ENCODE results near the gene ATP6V1B1. TPM values are rescaled to one million over a fixed set of nuclear protein-coding genes. Genes with fewer than 3 reads are reported as not detected.
"Not testable (repeated sequence)": the region's sequence is repeated elsewhere in the genome, so short reads cannot be mapped to it uniquely, and the experiment has no call there.

ATP6V1B1 gene
- total RNA-seq, 4 donors from 2014 or later, result 22.7 to 66.9 (median 39.5) TPM

DNA sequence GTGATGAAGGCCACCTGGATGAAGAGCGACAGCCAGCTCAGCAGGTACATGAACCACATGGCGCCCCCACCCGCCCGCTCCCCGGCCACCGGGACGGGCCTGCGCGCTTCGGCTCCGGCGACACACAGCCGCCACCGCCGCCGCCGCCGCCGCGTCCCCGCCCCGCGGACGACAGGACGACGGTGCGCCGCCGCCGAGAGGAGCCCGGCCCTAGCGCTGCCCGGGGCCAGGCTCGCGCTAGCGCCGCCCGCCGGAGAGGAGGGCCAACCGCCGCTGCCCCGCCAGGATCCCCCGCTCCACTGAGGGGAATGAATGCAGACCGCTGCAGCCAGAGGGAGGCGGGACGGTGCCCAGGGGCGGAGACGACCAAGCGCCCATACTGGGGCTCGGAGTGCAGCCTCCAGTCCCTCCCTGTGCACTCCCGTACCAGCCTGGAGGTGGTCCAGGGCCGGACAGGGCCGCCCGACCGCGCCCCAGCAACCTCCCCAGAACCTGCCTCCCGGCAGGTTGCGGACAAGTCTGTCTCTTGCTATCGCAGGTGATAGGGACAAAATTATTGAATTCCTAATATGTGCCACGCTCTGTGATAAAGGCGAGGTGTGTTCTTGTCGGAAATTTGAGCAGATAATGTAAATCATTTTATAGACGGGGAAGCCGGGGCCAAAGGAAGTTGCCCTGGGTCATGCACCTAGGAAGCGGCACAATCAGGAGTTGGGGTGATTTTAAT lies 59.2 kb downstream of the ATP6V1B1 start, which contains the start of gene TEX261:
Gene TEX261 (minus strand): TSS at position 175 of the 727 bp plus-strand sequence. CDS start 116 bp downstream, at position 59.
- H3K4me1 ChIP-seq, result peaks cover 33% of the 10 kb centered on the region
- no peaks in the 10 kb centered on the region for H3K9me3 ChIP-seq
- no peaks in the 10 kb centered on the region for H3K27me3 ChIP-seq
- 0% methylated on average over 10 of the region's 65 CpGs for WGBS
- DNase-seq (ENCODE audit: low spot score in 2 of 2), result peak; percentile 93 to 94
- H3K4me3 ChIP-seq, result peak within 1 kb of the TSS; percentile 92
- peak within 1 kb of the TSS; percentile 81 for H3K27ac ChIP-seq
- TF ChIP-seq POLR2AphosphoS5 (IDR thresholded peaks at IDR 0.05) (no peak), POLR2A (IDR thresholded peaks at IDR 0.05) (peak in 1 of 2 donors; percentile 53), EP300 (IDR thresholded peaks at IDR 0.05) (no peak)
- TF ChIP-seq, protein P1, sequence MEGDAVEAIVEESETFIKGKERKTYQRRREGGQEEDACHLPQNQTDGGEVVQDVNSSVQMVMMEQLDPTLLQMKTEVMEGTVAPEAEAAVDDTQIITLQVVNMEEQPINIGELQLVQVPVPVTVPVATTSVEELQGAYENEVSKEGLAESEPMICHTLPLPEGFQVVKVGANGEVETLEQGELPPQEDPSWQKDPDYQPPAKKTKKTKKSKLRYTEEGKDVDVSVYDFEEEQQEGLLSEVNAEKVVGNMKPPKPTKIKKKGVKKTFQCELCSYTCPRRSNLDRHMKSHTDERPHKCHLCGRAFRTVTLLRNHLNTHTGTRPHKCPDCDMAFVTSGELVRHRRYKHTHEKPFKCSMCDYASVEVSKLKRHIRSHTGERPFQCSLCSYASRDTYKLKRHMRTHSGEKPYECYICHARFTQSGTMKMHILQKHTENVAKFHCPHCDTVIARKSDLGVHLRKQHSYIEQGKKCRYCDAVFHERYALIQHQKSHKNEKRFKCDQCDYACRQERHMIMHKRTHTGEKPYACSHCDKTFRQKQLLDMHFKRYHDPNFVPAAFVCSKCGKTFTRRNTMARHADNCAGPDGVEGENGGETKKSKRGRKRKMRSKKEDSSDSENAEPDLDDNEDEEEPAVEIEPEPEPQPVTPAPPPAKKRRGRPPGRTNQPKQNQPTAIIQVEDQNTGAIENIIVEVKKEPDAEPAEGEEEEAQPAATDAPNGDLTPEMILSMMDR (IDR thresholded peaks at IDR 0.05), result peak; percentile 22 to 82
- H3K36me3 ChIP-seq, result peaks cover 21% of the 10 kb centered on the region

DNA sequence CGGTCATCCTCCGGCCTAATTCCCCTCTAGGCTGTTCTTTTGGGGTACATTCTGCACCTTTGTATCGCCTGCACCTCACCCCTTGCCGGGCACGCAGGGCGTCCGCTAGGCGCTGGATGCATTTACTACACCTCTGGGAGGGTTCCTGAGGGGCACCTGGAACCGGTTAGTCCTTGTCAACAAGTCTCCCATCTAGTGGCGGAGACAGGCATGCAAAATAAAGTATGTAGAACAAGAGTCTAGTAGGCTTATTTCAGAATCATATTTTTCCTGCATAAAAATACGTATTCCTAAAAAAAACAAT lies 59.7 kb downstream of the ATP6V1B1 start:
- H3K4me3 ChIP-seq, result peak overlapping the region; percentile 92
- WGBS, result under 1% methylated on average over 11 of the region's 11 CpGs
- no peak for TF ChIP-seq POLR2AphosphoS5 (IDR thresholded peaks at IDR 0.05)
- TF ChIP-seq, protein P1 (IDR thresholded peaks at IDR 0.05), result no peak
- no peak for TF ChIP-seq EP300 (IDR thresholded peaks at IDR 0.05)
- TF ChIP-seq POLR2A (IDR thresholded peaks at IDR 0.05), result no peak
- no peaks in the 10 kb centered on the region for H3K9me3 ChIP-seq
- H3K4me1 ChIP-seq, result peaks cover 33% of the 10 kb centered on the region
- DNase-seq (ENCODE audit: low spot score in 2 of 2), result peak in 1 of 2 donors; percentile 63
- no peak overlapping the region for H3K27ac ChIP-seq
- H3K27me3 ChIP-seq, result no peaks in the 10 kb centered on the region
- H3K36me3 ChIP-seq, result peaks cover 16% of the 10 kb centered on the region

DNA sequence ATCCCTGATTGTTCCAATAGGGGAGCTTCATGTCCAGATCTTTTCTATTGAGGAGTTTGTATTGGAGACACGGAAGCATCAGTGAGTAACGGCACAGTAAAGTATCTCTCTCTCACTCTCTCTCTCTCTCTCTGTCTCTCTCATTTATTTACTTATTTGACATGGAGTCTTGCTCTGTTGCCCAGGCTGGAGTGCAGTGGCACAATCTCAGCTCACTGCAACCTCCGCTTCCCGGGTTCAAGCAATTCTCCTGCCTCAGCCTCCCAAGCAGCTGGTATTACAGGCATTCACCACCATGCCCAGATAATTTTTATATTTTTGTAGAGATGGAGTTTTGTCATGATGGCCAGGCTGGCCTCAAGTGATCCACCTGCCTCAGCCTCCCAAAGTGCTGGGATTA lies 63.2 kb downstream of the ATP6V1B1 start:
- H3K36me3 ChIP-seq; H3K9me3 ChIP-seq; DNase-seq (ENCODE audit: low spot score in 2 of 2); H3K27me3 ChIP-seq; H3K27ac ChIP-seq; H3K4me3 ChIP-seq: not testable (repeated sequence)
- 85% methylated on average over 4 of the region's 4 CpGs for WGBS
- H3K4me1 ChIP-seq, result peaks cover 15% of the 10 kb centered on the region

DNA sequence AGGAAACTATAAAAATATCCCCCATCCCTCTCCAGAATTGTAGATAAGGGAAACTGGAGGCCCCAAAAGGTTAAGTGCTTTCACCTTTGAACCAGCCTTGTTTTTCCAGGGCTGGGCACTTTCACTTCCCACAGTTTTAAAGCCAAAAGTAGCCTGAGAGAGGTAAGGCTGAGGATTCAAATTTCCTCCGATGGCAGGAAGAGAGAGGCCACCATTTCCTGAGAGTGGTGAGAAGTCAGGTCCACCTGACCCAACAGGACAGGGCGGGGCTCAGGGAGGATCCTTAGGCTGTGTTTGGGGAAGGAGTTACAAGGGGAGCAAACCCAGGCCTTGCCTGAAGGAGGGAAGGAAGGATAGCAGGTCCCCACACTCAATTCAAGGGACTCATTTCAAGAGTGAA lies 63.7 kb downstream of the ATP6V1B1 start:
- TF ChIP-seq EP300 (IDR thresholded peaks at IDR 0.05) (no peak), POLR2AphosphoS5 (IDR thresholded peaks at IDR 0.05) (no peak), POLR2A (IDR thresholded peaks at IDR 0.05) (no peak)
- TF ChIP-seq, protein P1 (IDR thresholded peaks at IDR 0.05), result no peak
- DNase-seq (ENCODE audit: low spot score in 2 of 2), result peak in 1 of 2 donors; percentile 38
- Histone ChIP-seq H3K9me3 (no peaks in the 10 kb centered on the region), H3K4me3 (no peak overlapping the region), H3K27me3 (no peaks in the 10 kb centered on the region), H3K4me1 (peaks cover 12% of the 10 kb centered on the region), H3K27ac (no peak overlapping the region), H3K36me3 (no peaks in the 10 kb centered on the region)
- WGBS, result 76% methylated on average over 2 of the region's 2 CpGs

DNA sequence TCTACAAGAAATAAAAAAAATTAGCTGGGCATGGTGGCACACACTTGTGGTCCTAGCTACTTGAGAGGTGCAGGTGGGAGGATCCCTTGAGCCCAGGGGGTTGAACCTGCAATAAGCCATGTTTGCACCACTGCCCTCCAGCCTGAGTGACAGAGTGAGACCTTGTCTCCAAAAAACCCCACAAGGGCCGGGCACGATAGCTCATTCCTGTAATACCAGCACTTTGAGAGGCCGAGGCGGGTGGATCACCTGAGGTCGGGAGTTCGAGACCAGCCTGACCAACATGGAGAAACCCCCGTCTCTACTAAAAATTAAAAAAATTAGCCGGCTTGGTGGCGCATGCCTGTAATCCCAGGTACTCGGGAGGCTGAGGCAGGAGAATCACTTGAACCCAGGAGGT lies 64.2 kb downstream of the ATP6V1B1 start:
- 95% methylated on average over 10 of the region's 10 CpGs for WGBS
- H3K36me3 ChIP-seq, H3K27ac ChIP-seq: not testable (repeated sequence)

DNA sequence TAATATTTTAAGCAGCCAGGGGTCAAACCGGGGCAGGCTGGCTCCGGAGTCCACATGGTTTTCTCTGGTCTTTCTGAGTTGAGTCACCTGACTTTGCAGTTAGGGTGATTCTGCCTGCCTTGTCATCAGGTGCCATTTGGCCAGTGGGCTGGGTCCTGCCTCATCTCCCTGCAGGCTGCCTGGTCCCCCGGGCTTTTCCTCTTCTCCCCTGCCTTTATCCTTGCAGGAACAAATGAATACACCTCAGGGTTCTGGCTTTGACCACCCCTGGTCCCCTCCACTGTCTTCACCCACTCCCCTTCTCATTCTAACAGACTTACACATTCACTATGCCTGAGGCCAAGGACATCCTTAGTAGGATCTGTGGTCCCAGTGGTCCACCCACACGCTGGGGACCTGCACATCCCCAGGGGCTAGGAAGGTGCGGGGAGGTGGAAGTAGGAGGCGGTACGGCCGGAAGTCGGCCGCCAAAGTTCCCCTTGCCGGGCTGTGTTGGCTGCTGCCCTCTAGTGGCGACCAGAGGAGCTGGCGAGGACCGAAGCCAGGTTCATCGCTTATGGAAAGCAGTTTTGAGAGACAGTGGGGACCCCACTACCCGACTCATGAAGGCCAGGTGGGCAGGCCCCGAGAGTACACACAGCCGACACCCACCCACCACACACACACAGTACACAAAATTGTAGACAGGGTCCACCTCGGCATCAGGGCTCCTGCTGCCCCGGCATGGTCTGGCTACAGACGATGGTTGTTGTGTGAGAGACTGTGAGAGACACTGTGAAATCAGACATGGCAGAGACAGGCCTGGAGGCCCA lies 65.3 kb downstream of the ATP6V1B1 start:
- 26% methylated on average over 21 of the region's 21 CpGs for WGBS

More for the DNA sequence above, 64.2 kb downstream of the ATP6V1B1 start:
- DNase-seq (ENCODE audit: low spot score in 2 of 2), result peak in 1 of 2 donors; percentile 28
- not testable (repeated sequence) for H3K9me3 ChIP-seq, H3K27me3 ChIP-seq, H3K4me3 ChIP-seq
- H3K4me1 ChIP-seq, result peaks cover 12% of the 10 kb centered on the region

More for the DNA sequence above, 65.3 kb downstream of the ATP6V1B1 start:
- TF ChIP-seq, protein P1 (IDR thresholded peaks at IDR 0.05), result peak; percentile 70 to 95
- TF ChIP-seq EP300 (IDR thresholded peaks at IDR 0.05), result no peak
- H3K9me3 ChIP-seq, result no peaks in the 10 kb centered on the region
- peak overlapping the region; percentile 24 for H3K4me3 ChIP-seq
- H3K4me1 ChIP-seq, result peaks cover 7% of the 10 kb centered on the region
- H3K27me3 ChIP-seq, result no peaks in the 10 kb centered on the region
- H3K27ac ChIP-seq, result no peak overlapping the region
- peak in 1 of 2 donors; percentile 85 for DNase-seq (ENCODE audit: low spot score in 2 of 2)
- H3K36me3 ChIP-seq, result no peaks in the 10 kb centered on the region

Measured in suprapubic skin (tissue), 4 donors.